Gastroesophageal sphincter (tissue), 4 donors: ENCODE measurements around the gene MASP2. TPM values are rescaled to one million over a fixed set of nuclear protein-coding genes. Genes with fewer than 3 reads are reported as not detected.
"Not testable (repeated sequence)": the region's sequence is repeated elsewhere in the genome, so short reads cannot be mapped to it uniquely, and the experiment has no call there.

Experiments
- ATAC-seq: fragments of 150-250 bp; one replicate; pipeline ENCODE4 v1.9.1; 2016; ENCODE audit warnings: mild to moderate bottlenecking, moderate library complexity
- H3K27ac ChIP-seq, 4 donors: fragments of 200-600 bp; sonication (generic) in 3 of 4; 1 replicate in 3 of 4; 2 replicates in 1 of 4; pipeline ENCODE4 v1.5.1; 2016 to 2019
- H3K27me3 ChIP-seq: fragments of 200-600 bp; sonication (generic); one replicate; pipeline ENCODE4 v1.5.1; 2019
- H3K36me3 ChIP-seq, 2 donors: fragments of 200-600 bp; sonication (generic); one replicate each; pipeline ENCODE4 v1.5.1; 2019; ENCODE audit warnings: control low read depth in 1 of 2
- H3K4me1 ChIP-seq, 3 donors: fragments of 200-600 bp; sonication (generic); 1 replicate in 2 of 3; 2 replicates in 1 of 3; pipeline ENCODE4 v1.5.1; 2016 to 2019; ENCODE audit warnings: control low read depth in 2 of 3
- H3K4me3 ChIP-seq, 2 donors: fragments of 200-600 bp; sonication (generic); one replicate each; pipeline ENCODE4 v1.5.1; 2019; ENCODE audit warnings: mild to moderate bottlenecking in 1 of 2, moderate library complexity in 1 of 2
- H3K9me3 ChIP-seq, 3 donors: fragments of 200-600 bp; sonication (generic); one replicate each; pipeline ENCODE4 v1.5.1; 2017 to 2019; ENCODE audit warnings: control low read depth in 2 of 3
- CTCF ChIP-seq, 4 experiments: fragments of 200-600 bp in 2 of 4; fragments of 450-650 bp in 2 of 4; sonication (generic) in 1 of 4; IDR thresholded peaks; one replicate each; pipeline ENCODE4 v1.5.1; 2017 to 2019; ENCODE audit warnings: antibody characterized with exemption in 4 of 4, mild to moderate bottlenecking in 2 of 4, moderate library complexity in 2 of 4
- EP300 ChIP-seq: sonication (generic); formaldehyde crosslinking; IDR thresholded peaks from one replicate; pipeline ENCODE4 v1.6.1; 2017; ENCODE audit warnings: antibody characterized with exemption, mild to moderate bottlenecking
- POLR2A ChIP-seq, 2 donors: fragments of 450-650 bp; IDR thresholded peaks; one replicate each; pipeline ENCODE4 v1.6.1; 2017; ENCODE audit warnings: antibody characterized with exemption in 2 of 2, mild to moderate bottlenecking in 2 of 2, moderate library complexity in 1 of 2
- POLR2AphosphoS5 ChIP-seq: sonication (generic); formaldehyde crosslinking; IDR thresholded peaks from one replicate; pipeline ENCODE4 v1.6.1; 2017; ENCODE audit warnings: antibody characterized with exemption
- WGBS, 2 donors: methylation state at CpG; one replicate each; pipeline ENCODE4 v1.1.5; 2018; ENCODE audit warnings: low coverage in 1 of 2; 5-methylcytosine and 5-hydroxymethylcytosine counted together
- total RNA-seq, 4 donors: library from RNA; depleted of rRNA; stranded (reverse); fragments of >200 nt; gene quantifications; one replicate each; pipeline ENCODE4 v1.1.0, GENCODE V29; 2016

MASP2 gene
- total RNA-seq, 4 donors from 2014 or later = 0.13 TPM; not detected in 3

DNA sequence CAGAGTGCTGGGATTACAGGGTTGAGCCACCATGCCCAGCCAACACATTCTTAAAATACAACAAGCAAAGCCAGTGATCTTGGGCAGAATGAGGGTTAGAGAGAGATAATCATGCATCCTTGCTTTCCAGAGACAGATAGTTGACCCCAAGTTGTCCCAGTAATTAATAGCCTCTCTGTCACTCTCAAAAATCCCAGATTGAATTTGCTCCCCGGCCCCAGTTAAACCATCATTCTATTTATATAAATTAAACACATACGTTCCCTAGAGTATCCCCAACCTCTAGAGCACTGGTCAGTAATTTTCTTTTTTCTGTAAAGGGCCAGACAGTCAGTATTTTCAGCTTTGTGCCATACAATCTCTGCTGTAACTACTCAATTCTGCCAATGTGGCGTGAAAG is 50.9 kb downstream of the MASP2 start:
- Histone ChIP-seq H3K9me3 (peaks cover 0 to 4% (median 0%) of the 10 kb centered on the region in 3 donors), H3K27me3 (no peaks in the 10 kb centered on the region), H3K27ac (no peak overlapping the region), H3K36me3 (no peaks in the 10 kb centered on the region), H3K4me1 (no peaks in the 10 kb centered on the region), H3K4me3 (no peak overlapping the region)
- no peak for TF ChIP-seq POLR2A (IDR thresholded peaks at IDR 0.05)
- TF ChIP-seq EP300 = no peak
- TF ChIP-seq CTCF (IDR thresholded peaks at IDR 0.05) = no peak
- TF ChIP-seq POLR2AphosphoS5 = no peak
- 73 to 77% methylated on average over 3 of the region's 3 CpGs for WGBS, 2 donors
- no peak for ATAC-seq

- no peak overlapping the region for H3K27ac ChIP-seq
- 63 to 67% methylated on average over 2 to 4 of the region's 4 CpGs for WGBS, 2 donors
- H3K27me3 ChIP-seq = no peaks in the 10 kb centered on the region
These were observed 54.2 kb downstream of the MASP2 start for GRCh38 chr1:10992864-10993263.

DNA sequence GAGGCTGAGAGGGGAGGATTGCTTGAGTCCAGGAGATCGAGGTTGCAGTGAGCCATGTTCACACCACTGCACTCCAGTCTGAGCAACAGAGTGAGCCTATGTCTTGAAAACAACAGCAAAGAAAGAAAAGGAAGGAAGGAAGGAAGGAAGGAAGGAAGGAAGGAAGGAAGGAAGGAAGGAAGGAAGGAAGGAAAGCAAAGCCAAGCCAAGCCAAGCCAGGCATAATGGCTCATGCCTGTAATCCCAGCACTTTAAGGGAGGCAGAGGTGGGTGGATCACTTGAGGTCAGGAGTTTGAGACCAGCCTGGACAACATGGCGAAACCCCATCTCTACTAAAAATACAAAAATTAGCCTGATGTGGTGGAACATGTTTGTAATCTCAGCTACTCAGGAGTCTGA is 55.0 kb downstream of the MASP2 start:
- H3K27me3 ChIP-seq, H3K27ac ChIP-seq, H3K9me3 ChIP-seq, H3K4me3 ChIP-seq, H3K4me1 ChIP-seq, ATAC-seq, H3K36me3 ChIP-seq: not testable (repeated sequence)
- 87% methylated on average over 2 of the region's 2 CpGs; no CpG with 5 or more reads in 1 of the 2 donors for WGBS, 2 donors

More at GRCh38 chr1:10992864-10993263, 54.2 kb downstream of the MASP2 start:
- no peaks in the 10 kb centered on the region for H3K9me3 ChIP-seq
- H3K36me3 ChIP-seq = no peaks in the 10 kb centered on the region
- H3K4me1 ChIP-seq = no peaks in the 10 kb centered on the region
- TF ChIP-seq CTCF (IDR thresholded peaks at IDR 0.05) = no peak
- TF ChIP-seq EP300 = no peak
- no peak for TF ChIP-seq POLR2AphosphoS5
- TF ChIP-seq POLR2A (IDR thresholded peaks at IDR 0.05) = no peak
- no peak for ATAC-seq
- no peak overlapping the region for H3K4me3 ChIP-seq

DNA sequence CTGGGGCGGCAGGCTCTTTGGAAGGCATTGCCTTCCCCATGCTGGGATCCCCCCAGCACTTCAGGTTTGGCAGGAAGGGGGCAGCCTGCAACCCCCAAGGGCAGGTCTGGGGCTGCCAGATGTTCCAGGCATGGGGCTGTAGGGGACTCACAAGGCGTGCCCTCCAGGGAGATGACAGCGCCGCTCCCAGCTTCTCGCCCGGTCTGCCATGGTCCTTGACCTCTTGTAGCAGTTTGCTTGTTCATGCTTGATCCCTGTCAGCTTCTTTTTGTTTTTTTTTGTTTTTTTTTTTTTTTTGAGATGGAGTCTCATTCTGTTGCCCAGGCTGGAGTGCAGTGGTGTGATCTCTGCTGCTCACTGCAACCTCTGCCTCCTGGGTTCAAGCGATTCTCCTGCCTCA is 56.2 kb downstream of the MASP2 start:
- Histone ChIP-seq H3K9me3 (no peaks in the 10 kb centered on the region), H3K4me3 (no peak overlapping the region), H3K36me3 (no peaks in the 10 kb centered on the region), H3K27me3 (no peaks in the 10 kb centered on the region), H3K4me1 (no peaks in the 10 kb centered on the region), H3K27ac (no peak overlapping the region)
- no peak for ATAC-seq
- no peak for TF ChIP-seq POLR2AphosphoS5
- TF ChIP-seq EP300 = no peak
- no peak for TF ChIP-seq POLR2A (IDR thresholded peaks at IDR 0.05)
- TF ChIP-seq CTCF (IDR thresholded peaks at IDR 0.05) = no peak
- 88 to 100% methylated on average over 1 to 5 of the region's 7 CpGs for WGBS, 2 donors

DNA sequence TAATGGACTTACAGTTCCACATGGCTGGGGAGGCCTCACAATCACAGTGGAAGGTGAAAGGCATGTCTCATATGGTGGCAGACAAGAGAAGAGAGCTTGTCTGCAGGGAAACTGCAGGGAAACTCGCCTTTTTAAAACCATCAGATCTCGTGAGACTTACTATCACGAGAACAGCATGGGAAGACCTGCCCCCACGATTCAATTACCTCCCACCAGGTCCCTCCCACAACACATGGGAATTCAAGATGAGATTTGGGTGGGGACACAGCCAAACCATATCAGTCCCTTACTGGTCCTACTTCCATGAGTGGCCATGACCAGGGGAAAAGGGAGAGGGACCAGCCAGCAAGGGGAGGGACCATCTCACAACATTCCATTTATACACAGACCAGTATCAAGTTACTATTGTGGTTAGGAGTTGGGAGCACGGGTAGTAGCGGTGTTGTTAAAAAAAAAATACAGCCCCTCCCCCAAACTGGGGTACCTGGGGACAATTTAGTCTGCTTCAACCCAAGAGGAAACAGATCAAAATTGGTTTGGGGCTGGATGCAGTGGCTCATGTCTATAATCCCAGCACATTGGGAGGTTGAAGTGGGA is 57.0 kb downstream of the MASP2 start:
- ATAC-seq, H3K27ac ChIP-seq, H3K4me3 ChIP-seq, H3K9me3 ChIP-seq, H3K36me3 ChIP-seq, H3K27me3 ChIP-seq, H3K4me1 ChIP-seq: not testable (repeated sequence)
- 63% methylated on average over 4 to 5 of the region's 6 CpGs for WGBS, 2 donors

DNA sequence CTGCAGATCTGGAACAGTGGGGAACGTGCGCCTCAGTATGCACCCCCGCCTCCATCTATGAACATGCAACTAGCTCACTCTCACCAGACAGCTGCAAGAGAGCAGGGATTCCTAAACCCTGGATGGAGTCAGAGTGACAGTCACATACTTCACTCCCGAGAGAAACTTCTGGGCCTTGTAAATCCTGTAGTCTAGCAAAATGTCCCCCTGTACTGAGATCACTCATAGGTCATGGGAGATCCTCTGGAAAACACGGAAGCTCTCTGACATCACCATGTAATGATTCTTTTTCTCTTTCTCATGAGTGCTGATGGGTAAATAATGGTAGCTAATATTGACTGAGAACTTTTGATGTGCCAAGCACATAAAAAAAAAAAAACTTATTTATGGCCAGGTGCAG is 57.9 kb downstream of the MASP2 start:
- WGBS, 2 donors = 74% methylated on average over 2 of the region's 5 CpGs; no CpG with 5 or more reads in 1 of the 2 donors
- H3K36me3 ChIP-seq = no peaks in the 10 kb centered on the region
- H3K27me3 ChIP-seq = no peaks in the 10 kb centered on the region
- TF ChIP-seq POLR2A (IDR thresholded peaks at IDR 0.05) (no peak), POLR2AphosphoS5 (no peak), EP300 (no peak), CTCF (IDR thresholded peaks at IDR 0.05) (no peak)
- H3K4me1 ChIP-seq = no peaks in the 10 kb centered on the region
- ATAC-seq = no peak
- no peaks in the 10 kb centered on the region for H3K9me3 ChIP-seq
- no peak overlapping the region for H3K27ac ChIP-seq
- H3K4me3 ChIP-seq = no peak overlapping the region
